ENCODE data around the gene NACC2. TPM values are rescaled to one million over a fixed set of nuclear protein-coding genes. Genes with fewer than 3 reads are reported as not detected.
A peak's percentile ranks its signal among the peaks of the same experiment; 100 is the strongest.

The NACC2 gene
- total RNA-seq, 1 experiment from 2014 or later, result not detected

DNA sequence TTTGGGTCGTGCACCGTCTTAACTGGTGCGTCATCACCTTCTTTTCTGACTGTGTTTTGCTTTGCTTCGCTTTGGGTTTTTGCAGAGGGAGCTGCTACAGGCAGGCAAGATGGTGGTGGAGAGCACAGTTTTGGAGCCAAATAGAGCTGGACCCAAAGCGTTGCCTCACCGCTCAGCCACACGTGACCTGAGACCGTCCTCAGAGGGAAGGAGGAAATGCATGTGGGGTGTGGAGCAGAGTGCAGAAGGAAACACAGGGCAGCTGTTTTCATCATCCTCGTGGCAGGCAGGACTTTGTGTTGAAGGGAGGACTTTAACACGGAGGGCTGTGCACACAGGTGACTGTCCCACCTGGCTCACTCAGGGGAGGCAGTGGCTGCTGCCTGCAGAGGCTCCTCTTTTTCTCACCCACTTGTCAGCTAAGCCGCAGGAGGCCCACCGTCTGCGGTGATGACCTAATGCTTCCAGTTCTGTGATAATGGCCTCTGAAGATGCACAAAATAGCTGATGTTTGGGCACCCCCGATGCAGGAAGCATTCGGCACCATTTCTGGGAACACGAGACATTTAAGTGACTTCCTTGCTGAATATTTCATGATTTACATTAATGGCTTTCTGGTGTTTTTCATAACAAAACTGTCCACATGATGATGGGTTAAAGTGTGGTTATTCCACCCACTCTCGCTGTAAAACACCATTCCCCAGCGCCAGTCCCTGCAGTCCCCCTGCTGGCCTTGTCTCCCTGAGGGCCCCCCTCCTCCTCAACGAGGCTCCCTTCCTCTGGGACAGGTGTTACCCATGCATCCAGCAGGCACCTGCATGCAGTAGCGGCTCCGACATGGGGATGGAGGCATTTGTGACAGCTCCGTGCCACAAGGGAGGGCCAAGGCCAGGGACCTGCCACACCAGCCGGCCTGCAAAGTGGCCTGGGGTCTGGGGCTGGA is 121.5 kb downstream of the NACC2 start:
- H3K9ac ChIP-seq (ENCODE audit: low read length), result no peak overlapping the region
- H2AFZ ChIP-seq (ENCODE audit: low read length), result no peak overlapping the region
- peaks cover 10% of the 10 kb centered on the region for H3K4me1 ChIP-seq (ENCODE audit: low read length)
- 0 out of 2 replicates have a peak, but pooled peaks cover 5% of the 10 kb centered on the region for H4K20me1 ChIP-seq (ENCODE audit: insufficient read depth, low read depth, low read length)
- H3K36me3 ChIP-seq (ENCODE audit: insufficient read depth, low read length), result no peaks in the 10 kb centered on the region
- no peak overlapping the region for H3K4me3 ChIP-seq (ENCODE audit: low read length)
- H3K79me2 ChIP-seq (ENCODE audit: low read length), result no peaks in the 10 kb centered on the region
- no peak overlapping the region for H3K27ac ChIP-seq (ENCODE audit: low read length)
- no peak overlapping the region for H3K4me2 ChIP-seq (ENCODE audit: low read depth, low read length, poor library complexity, severe bottlenecking)
- no peaks in the 10 kb centered on the region for H3K9me2 ChIP-seq (replicated peaks; ENCODE audit: insufficient read depth, low read length)
- no peaks in the 10 kb centered on the region for H3K9me3 ChIP-seq (ENCODE audit: low read length)
- no peak for DNase-seq
- H3K27me3 ChIP-seq (ENCODE audit: low read length), result no peaks in the 10 kb centered on the region

- Histone ChIP-seq H3K79me2 (ENCODE audit: low read length) (no peaks in the 10 kb centered on the region), H3K27me3 (ENCODE audit: low read length) (no peaks in the 10 kb centered on the region), H3K4me1 (ENCODE audit: low read length) (peaks cover 17% of the 10 kb centered on the region), H3K36me3 (ENCODE audit: insufficient read depth, low read length) (no peaks in the 10 kb centered on the region), H3K4me2 (ENCODE audit: low read depth, low read length, poor library complexity, severe bottlenecking) (no peak overlapping the region), H3K27ac (ENCODE audit: low read length) (no peak overlapping the region), H3K9ac (ENCODE audit: low read length) (no peak overlapping the region), H2AFZ (ENCODE audit: low read length) (no peak overlapping the region), H3K9me3 (ENCODE audit: low read length) (no peaks in the 10 kb centered on the region), H3K9me2 (replicated peaks; ENCODE audit: insufficient read depth, low read length) (no peaks in the 10 kb centered on the region), H3K4me3 (ENCODE audit: low read length) (no peak overlapping the region), H4K20me1 (ENCODE audit: insufficient read depth, low read depth, low read length) (0 out of 2 replicates have a peak, but pooled peaks cover 5% of the 10 kb centered on the region)
- DNase-seq, result peak; percentile 85
Observed at GRCh38 chr9:135971892-135972291, 123.2 kb downstream of the NACC2 start.

- Histone ChIP-seq H3K4me3 (ENCODE audit: low read length) (no peak overlapping the region), H3K27me3 (ENCODE audit: low read length) (no peaks in the 10 kb centered on the region), H3K4me2 (ENCODE audit: low read depth, low read length, poor library complexity, severe bottlenecking) (no peak overlapping the region), H3K9ac (ENCODE audit: low read length) (no peak overlapping the region), H3K4me1 (ENCODE audit: low read length) (peaks cover 17% of the 10 kb centered on the region), H2AFZ (ENCODE audit: low read length) (no peak overlapping the region), H4K20me1 (ENCODE audit: insufficient read depth, low read depth, low read length) (0 out of 2 replicates have a peak, but pooled peaks cover 5% of the 10 kb centered on the region), H3K27ac (ENCODE audit: low read length) (no peak overlapping the region), H3K36me3 (ENCODE audit: insufficient read depth, low read length) (no peaks in the 10 kb centered on the region), H3K79me2 (ENCODE audit: low read length) (no peaks in the 10 kb centered on the region), H3K9me2 (replicated peaks; ENCODE audit: insufficient read depth, low read length) (no peaks in the 10 kb centered on the region), H3K9me3 (ENCODE audit: low read length) (no peaks in the 10 kb centered on the region)
- DNase-seq, result no peak
Observed at GRCh38 chr9:135971111-135971766, 123.8 kb downstream of the NACC2 start.

DNA sequence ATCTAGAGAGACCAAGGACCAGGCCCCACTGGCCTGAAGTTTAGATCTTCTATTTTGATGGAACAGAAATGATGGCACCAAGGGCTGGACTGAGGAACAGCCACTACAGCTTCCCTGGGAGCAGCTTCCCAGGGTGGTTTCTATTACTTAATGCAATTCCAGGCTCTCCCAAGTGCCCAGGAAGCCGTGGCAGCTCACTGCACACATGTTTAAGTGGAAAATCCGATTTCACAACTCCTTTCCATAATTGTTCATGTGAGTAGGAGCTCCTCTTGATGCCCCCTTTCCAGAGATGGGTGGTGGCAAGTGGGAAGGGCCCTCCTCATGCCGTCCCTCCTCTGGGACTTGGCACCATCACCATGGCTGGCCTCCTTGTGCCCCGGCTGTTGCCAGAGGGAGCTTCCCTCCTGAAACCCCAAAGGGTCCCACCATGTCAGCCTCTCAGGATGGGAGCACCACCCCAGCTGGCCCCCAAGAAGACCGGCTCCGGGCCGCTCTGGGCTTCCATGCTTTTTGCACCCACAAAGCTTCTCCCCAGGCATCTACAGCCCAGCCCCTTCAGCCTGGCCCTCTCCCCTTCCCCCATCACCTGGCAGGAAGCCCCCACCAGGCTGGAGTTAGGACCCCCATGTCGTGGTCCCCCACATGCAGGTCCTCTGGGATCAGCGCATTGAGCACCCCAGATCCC is 124.8 kb downstream of the NACC2 start:
- no peaks in the 10 kb centered on the region for H3K9me3 ChIP-seq (ENCODE audit: low read length)
- no peak overlapping the region for H3K9ac ChIP-seq (ENCODE audit: low read length)
- H3K9me2 ChIP-seq (replicated peaks; ENCODE audit: insufficient read depth, low read length), result no peaks in the 10 kb centered on the region
- no peak for DNase-seq
- no peak overlapping the region for H2AFZ ChIP-seq (ENCODE audit: low read length)
- no peak overlapping the region for H3K4me2 ChIP-seq (ENCODE audit: low read depth, low read length, poor library complexity, severe bottlenecking)
- no peaks in the 10 kb centered on the region for H3K27me3 ChIP-seq (ENCODE audit: low read length)
- H3K4me3 ChIP-seq (ENCODE audit: low read length), result no peak overlapping the region
- H4K20me1 ChIP-seq (ENCODE audit: insufficient read depth, low read depth, low read length), result 0 out of 2 replicates have a peak, but pooled peaks cover 5% of the 10 kb centered on the region
- no peak overlapping the region for H3K27ac ChIP-seq (ENCODE audit: low read length)
- peaks cover 17% of the 10 kb centered on the region for H3K4me1 ChIP-seq (ENCODE audit: low read length)
- H3K79me2 ChIP-seq (ENCODE audit: low read length), result no peaks in the 10 kb centered on the region
- H3K36me3 ChIP-seq (ENCODE audit: insufficient read depth, low read length), result no peaks in the 10 kb centered on the region

DNA sequence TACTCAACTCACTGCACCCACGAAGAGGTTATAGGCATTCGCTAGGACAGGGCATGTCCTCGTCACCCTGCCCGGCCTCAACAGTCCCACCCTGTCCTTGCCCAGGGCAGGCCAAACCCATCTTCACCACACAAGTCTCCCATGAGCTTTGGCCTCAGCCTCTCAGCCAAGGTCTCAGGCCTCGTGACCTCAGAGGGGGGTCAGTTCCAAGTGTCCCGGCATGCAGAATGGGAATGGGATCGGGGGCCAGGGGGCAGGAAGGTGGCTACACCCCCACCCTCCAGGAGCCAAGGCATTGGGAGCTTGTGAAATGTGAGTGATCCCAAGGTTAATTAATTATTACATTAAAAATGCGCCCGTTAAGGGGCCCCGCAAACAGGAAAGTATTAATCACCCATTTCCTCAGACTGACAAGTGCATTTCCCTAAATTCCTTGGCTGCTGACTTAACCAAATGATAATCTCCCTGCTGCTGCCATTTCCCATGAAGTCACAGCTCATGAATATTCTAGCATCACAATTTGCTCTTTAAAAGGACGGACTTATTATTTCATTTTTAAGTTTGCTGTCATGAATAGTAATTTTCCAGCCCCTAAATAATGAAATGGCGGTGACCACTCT is 125.9 kb downstream of the NACC2 start:
- Histone ChIP-seq H3K36me3 (ENCODE audit: insufficient read depth, low read length) (no peaks in the 10 kb centered on the region), H3K9me2 (replicated peaks; ENCODE audit: insufficient read depth, low read length) (no peaks in the 10 kb centered on the region), H2AFZ (ENCODE audit: low read length) (no peak overlapping the region), H3K27me3 (ENCODE audit: low read length) (no peaks in the 10 kb centered on the region), H3K4me1 (ENCODE audit: low read length) (peaks cover 17% of the 10 kb centered on the region), H3K4me2 (ENCODE audit: low read depth, low read length, poor library complexity, severe bottlenecking) (no peak overlapping the region), H4K20me1 (ENCODE audit: insufficient read depth, low read depth, low read length) (0 out of 2 replicates have a peak, but pooled peaks cover 5% of the 10 kb centered on the region), H3K9ac (ENCODE audit: low read length) (no peak overlapping the region), H3K4me3 (ENCODE audit: low read length) (no peak overlapping the region), H3K79me2 (ENCODE audit: low read length) (no peaks in the 10 kb centered on the region), H3K9me3 (ENCODE audit: low read length) (no peaks in the 10 kb centered on the region), H3K27ac (ENCODE audit: low read length) (no peak overlapping the region)
- DNase-seq, result no peak

DNA sequence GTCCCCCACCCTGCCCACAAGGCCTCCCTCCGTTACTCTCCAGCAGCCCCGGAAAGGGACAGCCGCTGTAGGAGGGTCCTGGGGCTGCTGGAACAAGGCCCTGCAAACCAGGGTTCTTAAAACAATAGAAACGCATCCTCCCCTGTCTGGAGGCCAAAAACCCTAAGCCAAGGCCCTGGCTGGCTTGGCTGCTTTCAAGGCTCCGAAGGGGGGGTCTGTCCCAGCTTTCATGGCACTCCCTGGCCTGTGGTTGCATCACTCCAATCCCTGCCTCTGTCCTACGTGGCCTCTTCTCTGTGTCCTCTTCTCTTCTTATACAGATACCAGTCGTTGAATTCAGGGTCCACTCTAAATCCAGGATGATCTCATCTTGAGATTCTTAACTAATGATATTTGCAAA is 126.5 kb downstream of the NACC2 start:
- H3K36me3 ChIP-seq (ENCODE audit: insufficient read depth, low read length), result no peaks in the 10 kb centered on the region
- H3K9me3 ChIP-seq (ENCODE audit: low read length), result no peaks in the 10 kb centered on the region
- no peak for DNase-seq
- no peak overlapping the region for H3K9ac ChIP-seq (ENCODE audit: low read length)
- 0 out of 2 replicates have a peak, but pooled peaks cover 5% of the 10 kb centered on the region for H4K20me1 ChIP-seq (ENCODE audit: insufficient read depth, low read depth, low read length)
- peaks cover 17% of the 10 kb centered on the region for H3K4me1 ChIP-seq (ENCODE audit: low read length)
- no peaks in the 10 kb centered on the region for H3K79me2 ChIP-seq (ENCODE audit: low read length)
- H3K9me2 ChIP-seq (replicated peaks; ENCODE audit: insufficient read depth, low read length), result no peaks in the 10 kb centered on the region
- H3K4me2 ChIP-seq (ENCODE audit: low read depth, low read length, poor library complexity, severe bottlenecking), result no peak overlapping the region
- no peaks in the 10 kb centered on the region for H3K27me3 ChIP-seq (ENCODE audit: low read length)
- no peak overlapping the region for H3K27ac ChIP-seq (ENCODE audit: low read length)
- no peak overlapping the region for H3K4me3 ChIP-seq (ENCODE audit: low read length)
- H2AFZ ChIP-seq (ENCODE audit: low read length), result no peak overlapping the region

DNA sequence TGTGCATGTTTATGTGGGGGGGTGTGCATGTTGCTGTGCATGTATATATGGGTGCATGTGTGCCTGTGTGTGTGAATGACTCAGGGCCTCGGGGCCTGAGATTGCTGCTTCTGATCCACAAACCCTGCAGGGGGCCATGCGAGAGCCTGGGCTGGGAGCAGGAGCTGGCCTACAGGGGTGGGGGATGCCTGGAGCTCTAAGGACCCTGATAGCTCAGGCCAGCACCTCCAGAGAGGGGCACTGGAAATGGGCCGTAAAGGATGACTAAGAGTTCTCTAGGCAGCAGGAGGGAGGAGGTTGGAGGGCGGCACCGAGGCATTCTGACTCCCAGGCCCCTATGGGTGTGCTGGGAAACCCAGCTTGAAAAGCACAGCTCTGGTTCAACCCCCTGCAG is 127.0 kb downstream of the NACC2 start:
- no peak overlapping the region for H3K4me2 ChIP-seq (ENCODE audit: low read depth, low read length, poor library complexity, severe bottlenecking)
- H3K9me2 ChIP-seq (replicated peaks; ENCODE audit: insufficient read depth, low read length), result no peaks in the 10 kb centered on the region
- peaks cover 17% of the 10 kb centered on the region for H3K4me1 ChIP-seq (ENCODE audit: low read length)
- no peaks in the 10 kb centered on the region for H3K36me3 ChIP-seq (ENCODE audit: insufficient read depth, low read length)
- H4K20me1 ChIP-seq (ENCODE audit: insufficient read depth, low read depth, low read length), result 0 out of 2 replicates have a peak, but pooled peaks cover 5% of the 10 kb centered on the region
- H3K9ac ChIP-seq (ENCODE audit: low read length), result no peak overlapping the region
- H3K4me3 ChIP-seq (ENCODE audit: low read length), result no peak overlapping the region
- no peak overlapping the region for H3K27ac ChIP-seq (ENCODE audit: low read length)
- DNase-seq, result no peak
- no peaks in the 10 kb centered on the region for H3K27me3 ChIP-seq (ENCODE audit: low read length)
- no peaks in the 10 kb centered on the region for H3K79me2 ChIP-seq (ENCODE audit: low read length)
- no peak overlapping the region for H2AFZ ChIP-seq (ENCODE audit: low read length)
- H3K9me3 ChIP-seq (ENCODE audit: low read length), result no peaks in the 10 kb centered on the region

Measured in Karpas-422 (cell line).